Mammary epithelial cell (primary cell): ENCODE data around the gene EDEM2.

ENCODE experiments used
- CTCF ChIP-seq, 2 donors: IDR thresholded peaks in 1 of 2; conservative IDR thresholded peaks in 1 of 2; 2 replicates each; pipeline ENCODE4 v1.5.1; 2011 to 2012; ENCODE audit warnings: inconsistent platforms in 2 of 2, low read length in 2 of 2, mild to moderate bottlenecking in 2 of 2, control low read depth in 1 of 2, low read depth in 1 of 2; ENCODE audit not compliant: insufficient read depth in 1 of 2; ENCODE audit errors: extremely low read depth in 1 of 2
- EZH2 ChIP-seq: IDR thresholded peaks from 2 replicates; pipeline ENCODE4 v1.6.1; 2012; ENCODE audit warnings: low read length, inconsistent platforms, borderline replicate concordance

- TF ChIP-seq CTCF (conservative IDR thresholded peaks at IDR 0.05 in 1 of 2, IDR thresholded peaks at IDR 0.05 in 1 of 2; ENCODE audit: extremely low read depth in 1 of 2, insufficient read depth in 1 of 2, low read depth in 1 of 2, low read length in 2 of 2) (no peak), EZH2 (no peak)
Observed at GRCh38 chr20:35176132-35176531, 29.0 kb upstream of the EDEM2 start.
